Caco-2 (cell line): Measurements from ENCODE around the gene AIPL1. TPM values are rescaled to one million over a fixed set of nuclear protein-coding genes. Genes with fewer than 3 reads are reported as not detected.

ENCODE experiments used
- BruUV-seq: library from RNA; stranded (reverse); fragments of 400-500 nt; replicated peaks from 2 replicates; lab custom pipeline; 2021; lab: Mats Ljungman, UMichigan
- CTCF ChIA-PET: fragments of 300-600 bp; sonication (Branson Sonifier 250); formaldehyde crosslinking; loops from one replicate; lab custom pipeline; 2022; ENCODE audit warnings: antibody characterized with exemption; lab: Charles Lee
- POLR2A ChIA-PET: fragments of 300-600 bp; sonication (Branson Sonifier 250); formaldehyde crosslinking; loops from one replicate; lab custom pipeline; 2022; ENCODE audit warnings: antibody characterized with exemption; lab: Charles Lee
- DNase-seq, 2 experiments: peaks; one replicate each; pipeline versions ENCODE4 v3.0.0 to v3.0.0-alpha.2; 2020 to 2022
- H3K27me3 ChIP-seq: replicated peaks from 2 replicates; pipeline ENCODE4 v1.6.0; 2011; ENCODE audit warnings: low read length; ENCODE audit not compliant: control insufficient read depth, insufficient read depth
- H3K36me3 ChIP-seq: 2 replicates; pipeline ENCODE4 v1.5.1; 2011; ENCODE audit warnings: low read length; ENCODE audit not compliant: control insufficient read depth, insufficient read depth
- H3K4me1 ChIP-seq: fragments of 250-450 bp; sonication (Bioruptor Pico); 2 replicates; pipeline ENCODE4 v1.5.1; 2020; ENCODE audit warnings: mild to moderate bottlenecking
- H3K4me3 ChIP-seq: 2 replicates; pipeline ENCODE4 v1.5.1; 2011; ENCODE audit warnings: low read depth, mild to moderate bottlenecking, control low read depth, low read length
- H3K9me3 ChIP-seq: fragments of 250-450 bp; sonication (Bioruptor Pico); 2 replicates; pipeline ENCODE4 v1.5.1; 2020; ENCODE audit warnings: mild to moderate bottlenecking, moderate library complexity
- H3K27ac Mint-ChIP-seq: one replicate; pipeline ENCODE4 v1.8.0; 2022; ENCODE audit warnings: mixed read lengths; ENCODE audit not compliant: unreplicated experiment
- H3K27me3 Mint-ChIP-seq: one replicate; pipeline ENCODE4 v1.8.0; 2022; ENCODE audit warnings: mixed read lengths; ENCODE audit not compliant: insufficient read depth, unreplicated experiment
- H3K36me3 Mint-ChIP-seq: one replicate; pipeline ENCODE4 v1.8.0; 2022; ENCODE audit warnings: mild to moderate bottlenecking, mixed read lengths; ENCODE audit not compliant: insufficient read depth, unreplicated experiment
- H3K4me1 Mint-ChIP-seq: one replicate; pipeline ENCODE4 v1.8.0; 2022; ENCODE audit warnings: low read depth, mixed read lengths; ENCODE audit not compliant: unreplicated experiment
- H3K4me3 Mint-ChIP-seq: one replicate; pipeline ENCODE4 v1.8.0; 2022; ENCODE audit warnings: mild to moderate bottlenecking, moderate library complexity, mixed read lengths; ENCODE audit not compliant: unreplicated experiment
- H3K9me3 Mint-ChIP-seq: one replicate; pipeline ENCODE4 v1.8.0; 2022; ENCODE audit warnings: mixed read lengths; ENCODE audit not compliant: unreplicated experiment
- CTCF ChIP-seq, 2 experiments: fragments of 200-600 bp in 1 of 2; IDR thresholded peaks; 1 replicate in 1 of 2; 2 replicates in 1 of 2; pipeline versions ENCODE4 v1.5.1 to v1.8.0; 2011 to 2022; ENCODE audit warnings: antibody characterized with exemption in 1 of 2, control low read depth in 1 of 2, inconsistent platforms in 1 of 2, low read depth in 1 of 2, low read length in 1 of 2, mild to moderate bottlenecking in 1 of 2, moderate library complexity in 1 of 2; ENCODE audit not compliant: insufficient read depth in 1 of 2, severe bottlenecking in 1 of 2, unreplicated experiment in 1 of 2
- intact Hi-C: fragments of 100-400 bp; cut with micrococcal nuclease; formaldehyde crosslinking; loops from one replicate; pipeline ENCODE4 v1.10.0; 2022; ENCODE audit not compliant: unreplicated experiment
- total RNA-seq: library from RNA; stranded (reverse); gene quantifications from 2 replicates; pipeline ENCODE4 v1.2.3, GENCODE V29; 2022

Gene AIPL1
- total RNA-seq, 1 experiment from 2014 or later, result not detected

DNA sequence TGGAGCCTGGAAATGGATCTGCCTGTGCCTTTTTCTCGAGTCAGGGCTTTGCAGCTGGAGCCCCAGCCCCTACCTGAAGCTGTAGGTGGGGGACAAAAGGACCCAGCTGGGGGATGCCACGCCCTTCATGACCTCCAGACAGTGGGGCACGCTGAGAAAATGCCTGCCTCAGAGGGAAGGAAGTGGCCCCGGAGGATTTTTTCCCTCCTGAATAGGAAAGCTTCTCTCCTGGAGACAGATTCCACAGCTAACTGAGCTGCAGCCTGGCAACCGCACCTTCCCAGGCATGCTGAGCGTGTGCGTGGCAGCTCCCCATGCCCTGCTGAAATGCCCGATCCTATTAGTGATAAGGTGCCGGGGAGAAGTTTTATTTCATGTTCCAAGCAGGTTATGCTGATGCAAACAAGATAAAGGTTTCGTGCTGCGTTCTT lies 58.0 kb downstream of the AIPL1 start:
- DNase-seq, result no peak
- Mint-ChIP-seq H3K9me3 (peaks cover 11% of the 10 kb centered on the region), H3K27me3 (peaks cover 5% of the 10 kb centered on the region), H3K4me3 (no peak overlapping the region), H3K4me1 (peaks cover 9% of the 10 kb centered on the region), H3K36me3 (no peaks in the 10 kb centered on the region), H3K27ac (no peak overlapping the region)
- intact Hi-C loops, result no loop called here
- POLR2A ChIA-PET, result no interaction called here
- Histone ChIP-seq H3K36me3 (no peaks in the 10 kb centered on the region), H3K4me1 (no peaks in the 10 kb centered on the region), H3K4me3 (no peak overlapping the region), H3K9me3 (no peaks in the 10 kb centered on the region), H3K27me3 (no peaks in the 10 kb centered on the region)
- no peak for TF ChIP-seq CTCF (IDR thresholded peaks at IDR 0.05; ENCODE audit: insufficient read depth in 1 of 2, low read depth in 1 of 2, low read length in 1 of 2, severe bottlenecking in 1 of 2, unreplicated experiment in 1 of 2)
- BruUV-seq, result no TSS peak
- CTCF ChIA-PET, result no interaction called here

- Mint-ChIP-seq H3K27me3 (peaks cover 5% of the 10 kb centered on the region), H3K4me1 (peaks cover 9% of the 10 kb centered on the region), H3K9me3 (peaks cover 11% of the 10 kb centered on the region), H3K36me3 (no peaks in the 10 kb centered on the region), H3K27ac (no peak overlapping the region), H3K4me3 (peak overlapping the region; percentile 39)
- no TSS peak for BruUV-seq
- Histone ChIP-seq H3K27me3 (no peaks in the 10 kb centered on the region), H3K9me3 (no peaks in the 10 kb centered on the region), H3K36me3 (no peaks in the 10 kb centered on the region), H3K4me3 (no peak overlapping the region), H3K4me1 (no peaks in the 10 kb centered on the region)
- ChIA-PET POLR2A (no interaction called here), CTCF (no interaction called here)
- no peak for TF ChIP-seq CTCF (IDR thresholded peaks at IDR 0.05; ENCODE audit: insufficient read depth in 1 of 2, low read depth in 1 of 2, low read length in 1 of 2, severe bottlenecking in 1 of 2, unreplicated experiment in 1 of 2)
- intact Hi-C loops, result no loop called here
- no peak for DNase-seq
These were observed 60.1 kb downstream of the AIPL1 start for GRCh38 chr17:6374761-6375312.

GRCh38 chr17:6374271-6374691 lies 60.6 kb downstream of the AIPL1 start:
- peaks cover 5% of the 10 kb centered on the region for H3K27me3 Mint-ChIP-seq
- ChIA-PET POLR2A (no interaction called here), CTCF (no interaction called here)
- no peak for TF ChIP-seq CTCF (IDR thresholded peaks at IDR 0.05; ENCODE audit: insufficient read depth in 1 of 2, low read depth in 1 of 2, low read length in 1 of 2, severe bottlenecking in 1 of 2, unreplicated experiment in 1 of 2)
- BruUV-seq, result no TSS peak
- H3K36me3 Mint-ChIP-seq, result no peaks in the 10 kb centered on the region
- intact Hi-C loops, result no loop called here
- H3K4me3 Mint-ChIP-seq, result peak overlapping the region; percentile 39
- H3K27me3 ChIP-seq, result no peaks in the 10 kb centered on the region
- DNase-seq, result peak in 1 of 2 experiments; percentile 36
- no peaks in the 10 kb centered on the region for H3K4me1 ChIP-seq
- H3K9me3 Mint-ChIP-seq, result peaks cover 11% of the 10 kb centered on the region
- H3K27ac Mint-ChIP-seq, result no peak overlapping the region
- H3K4me1 Mint-ChIP-seq, result peaks cover 9% of the 10 kb centered on the region
- no peaks in the 10 kb centered on the region for H3K9me3 ChIP-seq
- no peak overlapping the region for H3K4me3 ChIP-seq
- no peaks in the 10 kb centered on the region for H3K36me3 ChIP-seq

Other genes with a start within 250 kb of the AIPL1 start
- gene PIMREG, start 9.3 kb upstream of the AIPL1 start, total RNA-seq, result 15.8 and 15.9 TPM in 2 replicates
- 0.32 and 0.50 TPM in 2 replicates for gene PITPNM3, start 121.4 kb upstream of the AIPL1 start, total RNA-seq
- gene KIAA0753, start 205.6 kb upstream of the AIPL1 start, total RNA-seq, result 7.7 and 9.8 TPM in 2 replicates
- gene TXNDC17, start 205.9 kb upstream of the AIPL1 start, total RNA-seq, result 59.1 and 68.6 TPM in 2 replicates
- gene MED31, start 216.5 kb upstream of the AIPL1 start, total RNA-seq, result 9.5 and 10.2 TPM in 2 replicates
- gene C17orf100, start 216.6 kb upstream of the AIPL1 start, total RNA-seq, result 3.1 and 3.4 TPM in 2 replicates